ENCODE measurements around the gene NOLC1.

Gene NOLC1

DNA sequence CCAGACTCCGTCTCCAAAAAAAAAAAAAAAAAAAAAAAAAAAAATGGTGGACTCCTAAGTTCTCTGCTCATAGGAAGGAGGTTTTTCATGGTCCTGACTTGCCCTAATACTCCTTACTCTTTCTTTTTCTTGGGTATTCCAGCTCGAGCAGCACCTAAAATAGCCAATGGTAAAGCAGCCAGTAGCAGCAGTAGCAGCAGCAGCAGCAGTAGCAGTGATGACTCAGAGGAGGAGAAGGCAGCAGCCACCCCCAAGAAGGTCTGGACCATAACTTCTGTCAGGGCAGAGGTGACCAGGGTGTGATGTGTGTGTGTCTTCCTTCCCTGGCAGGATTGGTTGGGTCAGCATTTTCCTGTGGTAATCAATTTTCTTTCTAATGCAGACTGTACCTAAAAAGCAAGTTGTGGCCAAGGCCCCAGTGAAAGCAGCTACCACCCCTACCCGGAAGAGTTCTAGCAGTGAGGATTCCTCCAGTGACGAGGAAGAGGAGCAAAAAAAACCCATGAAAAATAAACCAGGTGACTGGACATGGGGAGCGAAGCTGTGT, 6.9 kb downstream of the NOLC1 start:
- Histone ChIP-seq H4K20me1 (ENCODE audit: control insufficient read depth, insufficient read depth, low read depth, low read length) (peaks cover 26% of the 10 kb centered on the region), H3K4me1 (ENCODE audit: control insufficient read depth, low read length) (peaks cover 7% of the 10 kb centered on the region), H3K27ac (ENCODE audit: low read depth, low read length) (no peak overlapping the region), H3F3A (ENCODE audit: control insufficient read depth, insufficient read depth) (peaks cover 26% of the 10 kb centered on the region), H3K4me2 (ENCODE audit: low read length) (no peak overlapping the region), H3K36me3 (ENCODE audit: control insufficient read depth, low read length) (peaks cover 100% of the 10 kb centered on the region), H3K9me3 (ENCODE audit: control insufficient read depth, insufficient read depth, low read length) (no peaks in the 10 kb centered on the region), H3K4me3 (ENCODE audit: low read length) (no peak overlapping the region), H3K9me2 (replicated peaks; ENCODE audit: control insufficient read depth, low read length) (no peaks in the 10 kb centered on the region), H3K27me3 (ENCODE audit: control insufficient read depth, low read length) (no peaks in the 10 kb centered on the region), H3K79me2 (ENCODE audit: control insufficient read depth, low read length) (peaks cover 47% of the 10 kb centered on the region)
- TF ChIP-seq, protein P1, sequence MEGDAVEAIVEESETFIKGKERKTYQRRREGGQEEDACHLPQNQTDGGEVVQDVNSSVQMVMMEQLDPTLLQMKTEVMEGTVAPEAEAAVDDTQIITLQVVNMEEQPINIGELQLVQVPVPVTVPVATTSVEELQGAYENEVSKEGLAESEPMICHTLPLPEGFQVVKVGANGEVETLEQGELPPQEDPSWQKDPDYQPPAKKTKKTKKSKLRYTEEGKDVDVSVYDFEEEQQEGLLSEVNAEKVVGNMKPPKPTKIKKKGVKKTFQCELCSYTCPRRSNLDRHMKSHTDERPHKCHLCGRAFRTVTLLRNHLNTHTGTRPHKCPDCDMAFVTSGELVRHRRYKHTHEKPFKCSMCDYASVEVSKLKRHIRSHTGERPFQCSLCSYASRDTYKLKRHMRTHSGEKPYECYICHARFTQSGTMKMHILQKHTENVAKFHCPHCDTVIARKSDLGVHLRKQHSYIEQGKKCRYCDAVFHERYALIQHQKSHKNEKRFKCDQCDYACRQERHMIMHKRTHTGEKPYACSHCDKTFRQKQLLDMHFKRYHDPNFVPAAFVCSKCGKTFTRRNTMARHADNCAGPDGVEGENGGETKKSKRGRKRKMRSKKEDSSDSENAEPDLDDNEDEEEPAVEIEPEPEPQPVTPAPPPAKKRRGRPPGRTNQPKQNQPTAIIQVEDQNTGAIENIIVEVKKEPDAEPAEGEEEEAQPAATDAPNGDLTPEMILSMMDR (IDR thresholded peaks at IDR 0.05; ENCODE audit: low read depth, low read length, poor library complexity, severe bottlenecking): no peak
- no peak for TF ChIP-seq EZH2phosphoT487 (IDR thresholded peaks at IDR 0.05; ENCODE audit: borderline replicate concordance, low read length)

DNA sequence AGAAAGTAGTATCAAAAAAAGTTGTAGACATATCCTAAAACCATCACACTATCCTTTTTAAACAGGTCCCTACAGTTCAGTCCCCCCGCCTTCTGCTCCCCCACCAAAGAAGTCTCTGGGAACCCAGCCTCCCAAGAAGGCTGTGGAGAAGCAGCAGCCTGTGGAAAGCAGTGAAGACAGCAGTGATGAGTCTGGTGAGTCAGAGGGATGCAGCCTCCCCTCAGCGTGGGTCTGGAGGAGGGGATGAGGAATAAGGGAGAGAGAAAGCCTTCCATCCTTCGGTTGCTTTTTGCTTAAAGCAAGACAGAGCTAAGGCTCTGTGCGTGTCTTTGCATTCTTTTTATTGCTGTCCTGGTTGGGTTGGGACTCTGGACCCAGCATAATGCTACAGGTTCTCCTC, 7.6 kb downstream of the NOLC1 start:
- H3K36me3 ChIP-seq (ENCODE audit: control insufficient read depth, low read length): peaks cover 94% of the 10 kb centered on the region
- no peak overlapping the region for H3K4me3 ChIP-seq (ENCODE audit: low read length)
- TF ChIP-seq, protein P1 (IDR thresholded peaks at IDR 0.05; ENCODE audit: low read depth, low read length, poor library complexity, severe bottlenecking): no peak
- no peak for TF ChIP-seq EZH2phosphoT487 (IDR thresholded peaks at IDR 0.05; ENCODE audit: borderline replicate concordance, low read length)
- H3K27ac ChIP-seq (ENCODE audit: low read depth, low read length): no peak overlapping the region
- H3K27me3 ChIP-seq (ENCODE audit: control insufficient read depth, low read length): no peaks in the 10 kb centered on the region
- H3K4me2 ChIP-seq (ENCODE audit: low read length): no peak overlapping the region
- no peaks in the 10 kb centered on the region for H3K9me3 ChIP-seq (ENCODE audit: control insufficient read depth, insufficient read depth, low read length)
- H4K20me1 ChIP-seq (ENCODE audit: control insufficient read depth, insufficient read depth, low read depth, low read length): peaks cover 19% of the 10 kb centered on the region
- H3F3A ChIP-seq (ENCODE audit: control insufficient read depth, insufficient read depth): peaks cover 26% of the 10 kb centered on the region
- no peaks in the 10 kb centered on the region for H3K9me2 ChIP-seq (replicated peaks; ENCODE audit: control insufficient read depth, low read length)
- peaks cover 40% of the 10 kb centered on the region for H3K79me2 ChIP-seq (ENCODE audit: control insufficient read depth, low read length)
- H3K4me1 ChIP-seq (ENCODE audit: control insufficient read depth, low read length): no peaks in the 10 kb centered on the region

DNA sequence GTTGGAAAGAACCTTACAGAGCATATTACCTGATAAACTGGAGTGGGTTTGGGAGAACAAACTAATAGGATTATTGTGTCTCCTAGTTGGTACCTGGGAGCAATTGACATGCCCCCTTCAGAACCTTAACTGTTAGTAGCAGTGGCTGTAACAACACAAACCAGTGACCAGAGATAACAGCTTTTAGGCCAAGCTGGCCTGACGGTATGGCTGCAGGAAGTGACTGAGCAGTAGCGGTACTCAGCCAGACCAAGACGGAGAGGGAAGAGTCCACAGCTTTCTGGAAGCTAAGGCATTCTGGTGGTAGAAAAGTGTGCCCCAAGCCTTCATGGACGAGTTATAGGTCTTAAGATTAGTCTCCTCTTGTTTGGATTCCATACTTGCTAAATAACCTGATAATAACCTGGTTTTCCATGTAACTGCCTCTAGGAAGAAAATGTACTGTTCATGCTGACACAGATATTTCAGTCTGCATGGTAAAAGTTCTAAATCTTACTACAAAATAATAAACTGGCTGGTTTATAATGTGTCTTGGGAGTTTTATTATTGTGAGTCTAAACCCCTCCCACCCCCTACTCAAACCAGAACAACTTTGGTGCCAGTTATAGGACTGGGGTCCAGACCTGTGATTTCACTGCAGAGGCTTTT, 11.3 kb downstream of the NOLC1 start:
- TF ChIP-seq, protein P1 (IDR thresholded peaks at IDR 0.05; ENCODE audit: low read depth, low read length, poor library complexity, severe bottlenecking): no peak
- TF ChIP-seq EZH2phosphoT487 (IDR thresholded peaks at IDR 0.05; ENCODE audit: borderline replicate concordance, low read length): no peak
- Histone ChIP-seq H3F3A (ENCODE audit: control insufficient read depth, insufficient read depth) (peaks cover 30% of the 10 kb centered on the region), H3K9me3 (ENCODE audit: control insufficient read depth, insufficient read depth, low read length) (no peaks in the 10 kb centered on the region), H3K27me3 (ENCODE audit: control insufficient read depth, low read length) (no peaks in the 10 kb centered on the region), H3K4me1 (ENCODE audit: control insufficient read depth, low read length) (no peaks in the 10 kb centered on the region), H3K27ac (ENCODE audit: low read depth, low read length) (no peak overlapping the region), H3K36me3 (ENCODE audit: control insufficient read depth, low read length) (peaks cover 57% of the 10 kb centered on the region), H3K9me2 (replicated peaks; ENCODE audit: control insufficient read depth, low read length) (no peaks in the 10 kb centered on the region), H3K4me2 (ENCODE audit: low read length) (no peak overlapping the region), H3K4me3 (ENCODE audit: low read length) (no peak overlapping the region), H4K20me1 (ENCODE audit: control insufficient read depth, insufficient read depth, low read depth, low read length) (peaks cover 6% of the 10 kb centered on the region), H3K79me2 (ENCODE audit: control insufficient read depth, low read length) (peaks cover 4% of the 10 kb centered on the region)

Measured in DOHH2 (cell line).